Measurements from ENCODE around the gene TUBB8. TPM values are rescaled to one million over a fixed set of nuclear protein-coding genes. Genes with fewer than 3 reads are reported as not detected.
"Not testable (repeated sequence)": the region's sequence is repeated elsewhere in the genome, so short reads cannot be mapped to it uniquely, and the experiment has no call there.

Gene TUBB8
- total RNA-seq, 1 experiment from 2014 or later = 0.24 TPM

GRCh38 chr10:49926-50325 is 830 bp upstream of the TUBB8 start:
- BruUV-seq (replicated peaks); intact Hi-C loops (cut with micrococcal nuclease; ENCODE audit: unreplicated experiment); H3K4me1 ChIP-seq (ENCODE audit: insufficient read depth, low read length, poor library complexity, severe bottlenecking); H3K9me3 ChIP-seq (ENCODE audit: low read depth, low read length, poor library complexity, severe bottlenecking); H3K4me3 ChIP-seq (ENCODE audit: low read depth, low read length, poor library complexity, severe bottlenecking); DNase-seq (ENCODE audit: low spot score); H3K36me3 ChIP-seq (ENCODE audit: insufficient read depth, low read length, poor library complexity, severe bottlenecking); H3K27me3 ChIP-seq (replicated peaks; ENCODE audit: insufficient read depth, low read depth, low read length, poor library complexity); CTCF ChIA-PET; H3K27ac ChIP-seq (ENCODE audit: low read depth, low read length, poor library complexity, severe bottlenecking); POLR2A ChIA-PET (ENCODE audit: low non-redundant PET): not testable (repeated sequence)

- H3K4me3 ChIP-seq (ENCODE audit: low read depth, low read length, poor library complexity, severe bottlenecking); DNase-seq (ENCODE audit: low spot score); BruUV-seq (replicated peaks); POLR2A ChIA-PET (ENCODE audit: low non-redundant PET); H3K9me3 ChIP-seq (ENCODE audit: low read depth, low read length, poor library complexity, severe bottlenecking); CTCF ChIA-PET; H3K36me3 ChIP-seq (ENCODE audit: insufficient read depth, low read length, poor library complexity, severe bottlenecking); H3K4me1 ChIP-seq (ENCODE audit: insufficient read depth, low read length, poor library complexity, severe bottlenecking); intact Hi-C loops (cut with micrococcal nuclease; ENCODE audit: unreplicated experiment); H3K27me3 ChIP-seq (replicated peaks; ENCODE audit: insufficient read depth, low read depth, low read length, poor library complexity); H3K27ac ChIP-seq (ENCODE audit: low read depth, low read length, poor library complexity, severe bottlenecking): not testable (repeated sequence)
Measured at GRCh38 chr10:47864-48263, 1.2 kb downstream of the TUBB8 start.

GRCh38 chr10:13315-13635 is 35.8 kb downstream of the TUBB8 start:
- CTCF ChIA-PET; H3K4me3 ChIP-seq (ENCODE audit: low read depth, low read length, poor library complexity, severe bottlenecking); H3K27ac ChIP-seq (ENCODE audit: low read depth, low read length, poor library complexity, severe bottlenecking); DNase-seq (ENCODE audit: low spot score); POLR2A ChIA-PET (ENCODE audit: low non-redundant PET); BruUV-seq (replicated peaks); H3K27me3 ChIP-seq (replicated peaks; ENCODE audit: insufficient read depth, low read depth, low read length, poor library complexity); H3K36me3 ChIP-seq (ENCODE audit: insufficient read depth, low read length, poor library complexity, severe bottlenecking); H3K9me3 ChIP-seq (ENCODE audit: low read depth, low read length, poor library complexity, severe bottlenecking); H3K4me1 ChIP-seq (ENCODE audit: insufficient read depth, low read length, poor library complexity, severe bottlenecking); intact Hi-C loops (cut with micrococcal nuclease; ENCODE audit: unreplicated experiment): not testable (repeated sequence)

GRCh38 chr10:12444-13314 is 36.4 kb downstream of the TUBB8 start:
- POLR2A ChIA-PET (ENCODE audit: low non-redundant PET); H3K4me3 ChIP-seq (ENCODE audit: low read depth, low read length, poor library complexity, severe bottlenecking); H3K36me3 ChIP-seq (ENCODE audit: insufficient read depth, low read length, poor library complexity, severe bottlenecking); BruUV-seq (replicated peaks); H3K9me3 ChIP-seq (ENCODE audit: low read depth, low read length, poor library complexity, severe bottlenecking); H3K27me3 ChIP-seq (replicated peaks; ENCODE audit: insufficient read depth, low read depth, low read length, poor library complexity); H3K4me1 ChIP-seq (ENCODE audit: insufficient read depth, low read length, poor library complexity, severe bottlenecking); CTCF ChIA-PET; DNase-seq (ENCODE audit: low spot score); intact Hi-C loops (cut with micrococcal nuclease; ENCODE audit: unreplicated experiment); H3K27ac ChIP-seq (ENCODE audit: low read depth, low read length, poor library complexity, severe bottlenecking): not testable (repeated sequence)

GRCh38 chr10:11260-11659 is 37.8 kb downstream of the TUBB8 start:
- CTCF ChIA-PET; H3K36me3 ChIP-seq (ENCODE audit: insufficient read depth, low read length, poor library complexity, severe bottlenecking); H3K4me3 ChIP-seq (ENCODE audit: low read depth, low read length, poor library complexity, severe bottlenecking); H3K9me3 ChIP-seq (ENCODE audit: low read depth, low read length, poor library complexity, severe bottlenecking); POLR2A ChIA-PET (ENCODE audit: low non-redundant PET); intact Hi-C loops (cut with micrococcal nuclease; ENCODE audit: unreplicated experiment); DNase-seq (ENCODE audit: low spot score); H3K27ac ChIP-seq (ENCODE audit: low read depth, low read length, poor library complexity, severe bottlenecking); BruUV-seq (replicated peaks); H3K4me1 ChIP-seq (ENCODE audit: insufficient read depth, low read length, poor library complexity, severe bottlenecking); H3K27me3 ChIP-seq (replicated peaks; ENCODE audit: insufficient read depth, low read depth, low read length, poor library complexity): not testable (repeated sequence)

GRCh38 chr10:10261-10971 is 38.7 kb downstream of the TUBB8 start:
- not testable (repeated sequence) for BruUV-seq (replicated peaks); H3K36me3 ChIP-seq (ENCODE audit: insufficient read depth, low read length, poor library complexity, severe bottlenecking)

More at GRCh38 chr10:10261-10971, 38.7 kb downstream of the TUBB8 start:
- H3K27me3 ChIP-seq (replicated peaks; ENCODE audit: insufficient read depth, low read depth, low read length, poor library complexity); H3K4me1 ChIP-seq (ENCODE audit: insufficient read depth, low read length, poor library complexity, severe bottlenecking); CTCF ChIA-PET; intact Hi-C loops (cut with micrococcal nuclease; ENCODE audit: unreplicated experiment); DNase-seq (ENCODE audit: low spot score); H3K9me3 ChIP-seq (ENCODE audit: low read depth, low read length, poor library complexity, severe bottlenecking); POLR2A ChIA-PET (ENCODE audit: low non-redundant PET); H3K27ac ChIP-seq (ENCODE audit: low read depth, low read length, poor library complexity, severe bottlenecking); H3K4me3 ChIP-seq (ENCODE audit: low read depth, low read length, poor library complexity, severe bottlenecking): not testable (repeated sequence)
